MCF 10A (cell line): ENCODE results near the gene PDE4D. TPM values are rescaled to one million over a fixed set of nuclear protein-coding genes. Genes with fewer than 3 reads are reported as not detected.

Source experiments
- BruUV-seq: library from RNA; stranded (reverse); fragments of 400-500 nt; replicated peaks from 2 replicates; lab custom pipeline; 2021; lab: Mats Ljungman, UMichigan
- CTCF ChIA-PET: fragments of 300-600 bp; sonication (Branson Sonifier 250); formaldehyde crosslinking; extraction: SDS; loops from one replicate; lab custom pipeline; 2021; ENCODE audit warnings: antibody characterized with exemption, inconsistent platforms; lab: Yijun Ruan, JAX
- POLR2A ChIA-PET: fragments of 300-600, 350-650 bp; sonication (Branson Sonifier 250); formaldehyde crosslinking; extraction: SDS; loops from one replicate; lab custom pipeline; 2020; ENCODE audit warnings: antibody characterized with exemption, inconsistent platforms; lab: Yijun Ruan, JAX
- DNase-seq: peaks from one replicate; pipeline ENCODE4 v3.0.0-alpha.2; 2018; ENCODE audit not compliant: unreplicated experiment
- H3K27ac Mint-ChIP-seq: one replicate; pipeline ENCODE4 v1.8.0; 2022; ENCODE audit warnings: mild to moderate bottlenecking, low read depth, mixed read lengths; ENCODE audit not compliant: unreplicated experiment
- H3K27me3 Mint-ChIP-seq: one replicate; pipeline ENCODE4 v1.8.0; 2022; ENCODE audit warnings: mixed read lengths; ENCODE audit not compliant: insufficient read depth, unreplicated experiment
- H3K36me3 Mint-ChIP-seq: one replicate; pipeline ENCODE4 v1.8.0; 2022; ENCODE audit warnings: mild to moderate bottlenecking, moderate library complexity, mixed read lengths; ENCODE audit not compliant: insufficient read depth, unreplicated experiment
- H3K4me1 Mint-ChIP-seq: one replicate; pipeline ENCODE4 v1.8.0; 2022; ENCODE audit warnings: mixed read lengths; ENCODE audit not compliant: insufficient read depth, unreplicated experiment
- H3K4me3 Mint-ChIP-seq: one replicate; pipeline ENCODE4 v1.8.0; 2022; ENCODE audit warnings: mild to moderate bottlenecking, moderate library complexity, mixed read lengths; ENCODE audit not compliant: unreplicated experiment
- H3K9me3 Mint-ChIP-seq: one replicate; pipeline ENCODE4 v1.8.0; 2022; ENCODE audit warnings: mixed read lengths; ENCODE audit not compliant: unreplicated experiment
- intact Hi-C: fragments of 100-400 bp; cut with micrococcal nuclease; formaldehyde crosslinking; loops from 2 replicates; pipeline ENCODE4 v1.14.1; 2022
- total RNA-seq: library from RNA; stranded (reverse); gene quantifications from 2 replicates; pipeline ENCODE4 v1.2.3, GENCODE V29; 2022
- TF ChIP-seq, protein P1 (sequence below): fragments of 200-600 bp; IDR thresholded peaks from one replicate; pipeline ENCODE4 v1.8.0; 2022; ENCODE audit warnings: antibody characterized with exemption, mild to moderate bottlenecking; ENCODE audit not compliant: unreplicated experiment

PDE4D gene
- total RNA-seq, 1 experiment from 2014 or later: 85.0 TPM

DNA sequence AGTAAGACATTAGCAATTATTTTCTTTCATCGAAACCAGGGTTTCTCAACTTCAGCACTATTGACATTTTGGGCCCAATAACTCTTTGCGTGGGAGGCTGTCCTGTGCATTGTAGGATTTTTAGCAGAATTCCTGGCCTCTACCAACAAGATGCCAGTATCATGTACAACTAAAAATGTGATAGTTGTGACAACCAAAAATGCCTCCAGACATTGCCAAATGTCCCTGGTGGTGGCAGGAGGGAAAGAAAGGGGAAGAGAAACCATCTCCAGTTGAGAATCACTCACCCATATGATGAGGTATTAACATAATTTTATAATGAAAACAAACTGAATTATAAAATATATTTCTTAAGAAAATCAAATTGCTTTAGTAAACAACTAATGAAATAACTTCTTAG lies 904.6 kb downstream of the PDE4D start:
- Mint-ChIP-seq H3K27ac (no peak overlapping the region), H3K27me3 (no peaks in the 10 kb centered on the region)
- POLR2A ChIA-PET: no interaction called here

DNA sequence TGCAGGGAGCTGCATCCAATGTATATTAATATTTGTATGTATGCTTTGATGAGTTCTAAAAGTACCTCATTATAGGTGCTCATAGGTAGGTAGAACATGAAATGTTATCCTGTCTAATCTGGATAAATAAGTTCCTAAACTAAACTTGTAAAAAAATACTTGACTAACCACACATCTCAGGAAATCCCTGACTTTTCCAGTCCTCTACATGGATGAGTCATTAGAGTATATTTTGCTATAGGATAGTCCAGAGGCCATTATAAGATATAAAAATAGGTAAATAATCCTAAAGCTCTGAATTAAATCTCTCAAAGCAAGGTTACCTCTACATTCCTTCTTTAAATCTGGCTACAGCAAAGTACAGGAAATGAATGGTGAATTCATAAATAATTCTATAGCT lies 906.3 kb downstream of the PDE4D start:
- Mint-ChIP-seq H3K27me3 (no peaks in the 10 kb centered on the region), H3K4me3 (no peak overlapping the region), H3K27ac (no peak overlapping the region), H3K4me1 (peaks cover 15% of the 10 kb centered on the region), H3K9me3 (no peaks in the 10 kb centered on the region), H3K36me3 (peaks cover 22% of the 10 kb centered on the region)
- TF ChIP-seq, protein P1, sequence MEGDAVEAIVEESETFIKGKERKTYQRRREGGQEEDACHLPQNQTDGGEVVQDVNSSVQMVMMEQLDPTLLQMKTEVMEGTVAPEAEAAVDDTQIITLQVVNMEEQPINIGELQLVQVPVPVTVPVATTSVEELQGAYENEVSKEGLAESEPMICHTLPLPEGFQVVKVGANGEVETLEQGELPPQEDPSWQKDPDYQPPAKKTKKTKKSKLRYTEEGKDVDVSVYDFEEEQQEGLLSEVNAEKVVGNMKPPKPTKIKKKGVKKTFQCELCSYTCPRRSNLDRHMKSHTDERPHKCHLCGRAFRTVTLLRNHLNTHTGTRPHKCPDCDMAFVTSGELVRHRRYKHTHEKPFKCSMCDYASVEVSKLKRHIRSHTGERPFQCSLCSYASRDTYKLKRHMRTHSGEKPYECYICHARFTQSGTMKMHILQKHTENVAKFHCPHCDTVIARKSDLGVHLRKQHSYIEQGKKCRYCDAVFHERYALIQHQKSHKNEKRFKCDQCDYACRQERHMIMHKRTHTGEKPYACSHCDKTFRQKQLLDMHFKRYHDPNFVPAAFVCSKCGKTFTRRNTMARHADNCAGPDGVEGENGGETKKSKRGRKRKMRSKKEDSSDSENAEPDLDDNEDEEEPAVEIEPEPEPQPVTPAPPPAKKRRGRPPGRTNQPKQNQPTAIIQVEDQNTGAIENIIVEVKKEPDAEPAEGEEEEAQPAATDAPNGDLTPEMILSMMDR: no peak
- intact Hi-C loops: no loop called here
- ChIA-PET CTCF (interaction anchor here (0.9 to 1.4 kb wide), 2 partner anchors 46 to 96 kb away, joined by 3 to 5 read pairs; no protein-coding TSS in a partner anchor), POLR2A (no interaction called here)
- peak; percentile 21 for DNase-seq
- BruUV-seq: no TSS peak

More for the DNA sequence above, 904.6 kb downstream of the PDE4D start:
- no peak overlapping the region for H3K4me3 Mint-ChIP-seq
- BruUV-seq: no TSS peak
- peaks cover 13% of the 10 kb centered on the region for H3K4me1 Mint-ChIP-seq
- peaks cover 11% of the 10 kb centered on the region for H3K36me3 Mint-ChIP-seq
- no peak for DNase-seq
- H3K9me3 Mint-ChIP-seq: no peaks in the 10 kb centered on the region
- intact Hi-C loops: no loop called here
- CTCF ChIA-PET: no interaction called here
- TF ChIP-seq, protein P1: no peak

DNA sequence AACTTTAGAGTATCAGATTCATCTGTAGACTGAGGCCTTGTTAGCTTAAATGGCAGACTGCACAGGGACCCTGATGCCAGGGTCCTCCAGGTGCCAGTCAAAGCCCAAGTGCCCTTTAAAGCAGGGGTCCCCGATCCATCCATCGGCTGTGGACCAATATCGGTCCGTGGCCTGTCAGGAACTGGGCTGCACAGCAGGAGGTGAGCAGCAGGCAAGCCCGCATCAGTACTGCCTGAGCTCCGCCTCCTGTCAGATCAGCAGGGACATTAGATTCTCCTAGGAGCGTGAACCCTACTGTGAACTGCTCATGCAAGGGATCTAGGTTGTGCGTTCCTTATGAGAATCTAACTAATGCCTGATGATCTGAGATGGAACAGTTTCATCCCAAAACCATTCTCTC lies 907.2 kb downstream of the PDE4D start:
- H3K4me1 Mint-ChIP-seq: peaks cover 15% of the 10 kb centered on the region
- TF ChIP-seq, protein P1: no peak
- ChIA-PET POLR2A (interaction anchor here (0.7 to 1.6 kb wide), 4 partner anchors 10 to 100 kb away, joined by 3 to 10 read pairs (median 4); no protein-coding TSS in a partner anchor), CTCF (interaction anchor here (0.6 to 3.6 kb wide), 7 partner anchors 21 to 1338 kb away, joined by 3 to 19 read pairs (median 4); no protein-coding TSS in a partner anchor)
- no peaks in the 10 kb centered on the region for H3K27me3 Mint-ChIP-seq
- intact Hi-C loops: no loop called here
- no TSS peak for BruUV-seq
- DNase-seq: no peak
- peaks cover 29% of the 10 kb centered on the region for H3K36me3 Mint-ChIP-seq
- H3K27ac Mint-ChIP-seq: peak overlapping the region; percentile 57
- H3K4me3 Mint-ChIP-seq: no peak overlapping the region
- no peaks in the 10 kb centered on the region for H3K9me3 Mint-ChIP-seq

DNA sequence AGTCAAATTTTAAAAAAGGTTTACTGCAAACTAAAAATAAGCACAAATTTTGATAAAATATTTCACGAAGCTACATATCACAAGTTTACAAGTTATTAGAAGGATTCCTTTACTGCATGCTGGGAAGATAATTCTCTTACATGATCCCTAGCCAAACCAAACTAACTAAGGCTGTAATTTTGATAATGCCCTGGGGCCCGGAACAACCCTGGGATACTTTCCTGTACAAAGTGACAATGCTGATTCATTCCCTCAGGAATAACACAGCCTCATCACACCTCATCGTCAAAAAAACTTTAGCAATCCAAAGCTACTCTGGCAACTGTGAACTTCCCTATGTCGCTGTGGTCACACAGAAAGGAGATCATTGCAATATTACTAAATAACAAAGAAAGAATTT lies 907.8 kb downstream of the PDE4D start:
- no peaks in the 10 kb centered on the region for H3K27me3 Mint-ChIP-seq
- DNase-seq: peak; percentile 40
- peaks cover 34% of the 10 kb centered on the region for H3K36me3 Mint-ChIP-seq
- intact Hi-C loops: no loop called here
- ChIA-PET CTCF (interaction anchor here (0.6 to 3.6 kb wide), 13 partner anchors 10 to 1337 kb away, joined by 3 to 19 read pairs (median 3); no protein-coding TSS in a partner anchor), POLR2A (interaction anchor here (0.7 to 1.6 kb wide), 6 partner anchors 11 to 99 kb away, joined by 3 to 10 read pairs (median 4); no protein-coding TSS in a partner anchor)
- peak overlapping the region; percentile 57 for H3K27ac Mint-ChIP-seq
- peaks cover 15% of the 10 kb centered on the region for H3K4me1 Mint-ChIP-seq
- TF ChIP-seq, protein P1: no peak
- H3K9me3 Mint-ChIP-seq: no peaks in the 10 kb centered on the region
- BruUV-seq: no TSS peak
- no peak overlapping the region for H3K4me3 Mint-ChIP-seq
